ENCODE measurements around the gene KIF16B.

Gene KIF16B

DNA sequence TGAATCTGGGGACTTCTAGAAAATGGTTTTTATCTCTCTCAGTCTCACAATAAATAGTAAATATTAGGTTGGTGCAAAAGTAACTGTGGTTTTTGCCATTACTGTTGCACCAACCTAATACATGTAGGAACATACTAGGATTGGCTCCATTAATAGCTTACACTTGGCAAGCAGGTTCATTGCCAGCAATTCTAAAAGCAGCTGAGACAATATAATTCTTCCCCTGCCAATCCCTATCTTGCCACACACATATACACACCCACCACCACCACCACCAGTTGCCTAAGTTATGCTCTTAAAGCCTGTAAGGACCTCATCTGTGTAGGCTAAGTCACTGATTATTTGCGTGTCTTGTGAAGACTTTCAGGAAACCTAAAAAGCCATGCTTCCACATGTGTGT lies 145.1 kb downstream of the KIF16B start:
- TF ChIP-seq, protein P1, sequence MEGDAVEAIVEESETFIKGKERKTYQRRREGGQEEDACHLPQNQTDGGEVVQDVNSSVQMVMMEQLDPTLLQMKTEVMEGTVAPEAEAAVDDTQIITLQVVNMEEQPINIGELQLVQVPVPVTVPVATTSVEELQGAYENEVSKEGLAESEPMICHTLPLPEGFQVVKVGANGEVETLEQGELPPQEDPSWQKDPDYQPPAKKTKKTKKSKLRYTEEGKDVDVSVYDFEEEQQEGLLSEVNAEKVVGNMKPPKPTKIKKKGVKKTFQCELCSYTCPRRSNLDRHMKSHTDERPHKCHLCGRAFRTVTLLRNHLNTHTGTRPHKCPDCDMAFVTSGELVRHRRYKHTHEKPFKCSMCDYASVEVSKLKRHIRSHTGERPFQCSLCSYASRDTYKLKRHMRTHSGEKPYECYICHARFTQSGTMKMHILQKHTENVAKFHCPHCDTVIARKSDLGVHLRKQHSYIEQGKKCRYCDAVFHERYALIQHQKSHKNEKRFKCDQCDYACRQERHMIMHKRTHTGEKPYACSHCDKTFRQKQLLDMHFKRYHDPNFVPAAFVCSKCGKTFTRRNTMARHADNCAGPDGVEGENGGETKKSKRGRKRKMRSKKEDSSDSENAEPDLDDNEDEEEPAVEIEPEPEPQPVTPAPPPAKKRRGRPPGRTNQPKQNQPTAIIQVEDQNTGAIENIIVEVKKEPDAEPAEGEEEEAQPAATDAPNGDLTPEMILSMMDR (IDR thresholded peaks at IDR 0.05) = no peak
- H3K4me3 ChIP-seq = no peak overlapping the region
- no peak for DNase-seq (ENCODE audit: low spot score)
- H3K27ac ChIP-seq = no peak overlapping the region

DNA sequence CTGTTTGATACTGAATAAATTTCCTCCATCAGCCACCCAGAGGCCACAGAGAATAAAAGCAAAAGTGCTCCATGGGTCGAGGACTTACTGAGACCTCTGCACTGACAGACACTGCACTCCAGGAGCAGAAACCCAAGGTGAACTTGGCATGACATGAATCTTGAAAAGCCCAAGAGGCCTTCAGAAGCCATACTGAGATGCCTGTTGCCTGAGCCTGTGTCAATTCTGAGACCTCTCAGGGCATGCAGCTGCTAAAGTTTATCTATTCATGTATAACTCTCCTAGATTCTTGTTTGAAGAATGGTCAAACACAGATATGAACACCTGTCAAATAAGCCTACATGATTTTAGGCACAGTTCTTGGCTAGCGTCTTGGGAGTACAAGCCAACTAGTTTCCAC lies 145.7 kb downstream of the KIF16B start:
- Histone ChIP-seq H3K4me3 (no peak overlapping the region), H3K27ac (no peak overlapping the region)
- no peak for DNase-seq (ENCODE audit: low spot score)
- TF ChIP-seq, protein P1 (IDR thresholded peaks at IDR 0.05) = no peak

DNA sequence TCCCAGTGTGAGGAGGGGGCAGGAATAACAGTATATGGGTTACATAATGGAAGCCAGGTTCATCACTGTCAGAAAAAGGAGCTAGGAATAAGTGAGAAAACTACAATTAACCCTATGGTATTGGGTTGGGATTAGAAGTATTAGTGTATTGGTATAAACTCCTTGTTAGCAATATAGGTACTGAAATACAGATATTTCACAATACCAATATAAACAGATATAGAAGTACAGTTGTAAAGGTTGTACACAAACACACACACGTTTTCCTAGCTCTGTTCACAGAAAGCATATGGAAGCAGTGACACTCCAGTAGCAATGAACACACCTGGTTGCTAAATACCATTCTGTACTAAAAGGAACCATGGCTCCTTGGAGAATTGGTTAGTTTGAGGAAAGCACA lies 148.5 kb downstream of the KIF16B start:
- TF ChIP-seq, protein P1 (IDR thresholded peaks at IDR 0.05) = no peak
- DNase-seq (ENCODE audit: low spot score) = no peak
- Histone ChIP-seq H3K27ac (no peak overlapping the region), H3K4me3 (no peak overlapping the region)

DNA sequence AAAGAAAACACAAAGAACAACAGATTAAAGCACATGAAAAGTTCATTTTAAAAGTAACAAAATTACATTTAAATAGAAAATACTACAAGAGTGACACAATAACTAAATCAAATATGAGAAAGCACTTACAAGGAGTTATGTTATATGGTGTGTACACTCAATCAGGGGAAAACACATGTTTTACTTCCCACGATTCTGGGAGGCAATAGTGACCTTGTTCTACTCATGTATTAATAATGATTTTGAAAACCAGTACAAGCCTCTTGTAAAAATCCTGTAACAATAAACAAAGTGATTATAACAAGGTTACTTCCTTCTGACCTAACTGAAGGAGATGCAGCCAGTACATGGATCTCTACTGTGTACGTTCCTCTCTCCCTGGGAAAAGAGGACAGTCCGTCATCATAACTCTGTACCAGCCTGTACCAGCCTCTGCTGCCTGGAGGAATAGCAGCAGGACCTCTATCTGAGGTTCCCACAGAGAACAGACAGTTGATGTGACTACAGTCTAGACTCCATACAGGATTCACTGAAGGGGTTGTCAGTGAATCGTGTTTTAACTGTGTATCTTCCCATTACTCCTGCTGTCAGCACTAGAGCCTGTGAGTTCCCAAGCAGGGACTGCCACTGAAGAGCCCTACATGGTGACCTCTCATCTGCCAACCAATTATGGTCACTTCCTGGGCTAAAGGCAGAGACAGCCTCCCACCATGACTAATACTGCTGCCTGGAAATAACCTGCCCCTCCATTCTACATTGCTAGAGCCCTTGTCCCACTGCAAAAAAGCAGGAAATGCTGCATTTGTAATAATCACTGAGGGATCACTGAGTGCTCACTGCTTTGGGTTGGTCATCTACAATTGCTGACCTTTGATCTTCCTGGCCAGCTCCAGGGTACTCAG lies 149.7 kb downstream of the KIF16B start:
- Histone ChIP-seq H3K27ac (no peak overlapping the region), H3K4me3 (no peak overlapping the region)
- DNase-seq (ENCODE audit: low spot score) = no peak
- TF ChIP-seq, protein P1 (IDR thresholded peaks at IDR 0.05) = no peak

DNA sequence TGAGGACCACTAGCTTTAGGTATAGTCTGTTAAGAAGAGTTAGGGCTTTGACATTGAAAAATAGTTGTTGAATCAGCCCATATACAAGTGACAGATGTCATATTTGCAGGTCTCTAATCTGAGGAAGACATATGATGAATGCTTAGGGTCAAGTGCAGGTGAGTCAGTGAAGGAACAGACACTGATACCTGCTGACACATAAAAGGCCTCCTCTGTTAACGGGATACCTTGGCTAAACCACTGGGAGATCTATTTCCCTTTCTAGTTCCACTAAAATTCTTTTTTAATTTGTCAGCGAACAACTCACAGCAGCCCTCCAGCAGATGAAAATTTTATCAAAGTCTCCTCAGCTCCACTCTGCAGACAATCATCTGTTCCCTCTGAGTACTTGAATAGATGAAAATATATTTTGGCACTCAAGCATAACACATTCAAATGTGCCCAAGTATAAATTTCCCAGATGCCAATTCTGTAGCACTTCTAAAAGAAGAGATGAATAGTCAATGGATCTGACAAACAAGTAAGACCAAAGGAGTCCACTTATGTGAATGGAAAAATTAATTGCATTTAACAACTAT lies 154.0 kb downstream of the KIF16B start:
- H3K27ac ChIP-seq = no peak overlapping the region
- DNase-seq (ENCODE audit: low spot score) = no peak
- TF ChIP-seq, protein P1 (IDR thresholded peaks at IDR 0.05) = no peak
- no peak overlapping the region for H3K4me3 ChIP-seq

DNA sequence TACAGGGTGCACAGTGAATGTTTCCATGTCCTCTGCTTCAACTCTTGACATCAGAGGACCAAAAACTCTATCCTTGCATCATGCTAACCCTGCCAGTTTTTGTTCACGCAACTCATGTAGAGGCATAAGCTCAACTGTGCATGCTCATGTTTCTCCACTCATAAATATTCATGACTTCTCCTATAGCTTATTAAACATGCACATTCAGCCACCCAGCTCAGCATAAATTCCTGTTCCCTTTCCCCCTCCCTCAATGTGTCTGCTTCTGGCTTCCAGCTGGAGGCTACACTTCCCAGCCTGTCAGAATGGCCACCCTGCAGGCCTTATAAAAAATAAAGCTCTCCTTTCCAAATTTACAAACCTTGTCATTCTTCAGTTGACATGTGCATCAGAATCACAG lies 154.6 kb downstream of the KIF16B start:
- Histone ChIP-seq H3K4me3 (no peak overlapping the region), H3K27ac (no peak overlapping the region)
- no peak for DNase-seq (ENCODE audit: low spot score)
- TF ChIP-seq, protein P1 (IDR thresholded peaks at IDR 0.05) = no peak

DNA sequence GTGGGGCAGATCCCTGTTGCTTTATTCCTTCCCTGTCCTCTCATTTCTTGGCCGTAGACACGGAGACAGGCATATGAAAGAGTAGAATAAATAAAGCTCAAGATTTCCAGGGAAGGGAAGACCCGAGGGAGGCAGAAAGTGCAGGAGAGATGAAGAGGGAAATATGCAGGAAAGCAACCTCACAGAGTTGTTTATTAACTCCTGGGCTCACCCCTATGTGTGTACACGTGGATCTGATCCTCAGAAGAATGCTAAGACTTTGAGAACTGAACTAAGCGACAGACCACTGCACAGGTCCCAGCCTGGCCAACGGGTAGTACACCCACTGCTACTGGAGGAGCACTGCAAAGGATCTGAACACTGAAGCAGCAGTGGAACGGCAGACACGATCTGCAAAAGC lies 156.2 kb downstream of the KIF16B start:
- TF ChIP-seq, protein P1 (IDR thresholded peaks at IDR 0.05) = no peak
- no peak for DNase-seq (ENCODE audit: low spot score)
- H3K4me3 ChIP-seq = no peak overlapping the region
- no peak overlapping the region for H3K27ac ChIP-seq

Measured in coronary artery (tissue), 2 donors.